HG03025 (cell line): ENCODE measurements around the gene PSMB5.
"Not testable (repeated sequence)": the region's sequence is repeated elsewhere in the genome, so short reads cannot be mapped to it uniquely, and the experiment has no call there.

Experiments
- ATAC-seq: cut with Tn5 transposase; IDR thresholded peaks from one replicate; pipeline ENCODE4 v1.9.1; 2021; ENCODE audit warnings: mild to moderate bottlenecking, moderate library complexity; ENCODE audit not compliant: unreplicated experiment, low FRiP score

PSMB5 gene

GRCh38 chr14:23020143-23021128 is 14.3 kb downstream of the PSMB5 start:
- ATAC-seq = no peak

GRCh38 chr14:23018107-23018506 is 16.6 kb downstream of the PSMB5 start:
- ATAC-seq = no peak

DNA sequence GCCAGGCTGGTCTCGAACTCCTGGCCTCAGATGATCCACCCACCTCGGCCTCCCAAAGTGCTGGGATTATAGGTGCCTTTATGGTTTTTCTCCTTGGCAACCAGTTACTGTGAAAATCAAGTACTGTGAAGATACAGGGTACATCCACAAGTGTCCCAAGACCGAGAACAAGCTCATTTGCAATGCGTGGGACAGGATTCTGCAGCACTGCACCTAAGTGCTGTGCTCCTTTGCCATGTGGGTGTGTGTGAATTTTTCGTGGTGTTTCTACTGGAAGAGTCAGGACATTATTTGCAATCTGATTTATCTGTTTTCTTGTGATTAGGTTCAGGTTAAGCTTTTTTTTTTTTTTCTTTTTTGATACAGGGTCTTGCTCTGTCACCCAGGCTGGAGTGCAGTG is 17.6 kb downstream of the PSMB5 start:
- no peak for ATAC-seq

GRCh38 chr14:23015618-23016017 is 19.1 kb downstream of the PSMB5 start:
- no peak for ATAC-seq

DNA sequence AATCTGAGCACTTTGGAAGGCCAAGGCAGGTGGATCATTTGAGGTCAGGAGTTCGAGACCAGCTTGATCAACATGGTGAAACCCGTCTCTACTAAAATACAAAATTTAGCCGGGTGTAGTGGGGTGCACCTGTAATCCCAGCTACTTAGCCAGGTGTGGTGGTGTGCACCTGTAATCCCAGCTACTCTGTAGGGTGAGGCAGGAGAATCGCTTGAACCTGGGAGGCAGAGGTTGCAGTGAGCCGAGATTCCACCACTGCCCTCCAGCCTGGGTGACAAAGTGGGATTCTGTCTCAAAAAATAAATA is 21.0 kb downstream of the PSMB5 start:
- not testable (repeated sequence) for ATAC-seq

DNA sequence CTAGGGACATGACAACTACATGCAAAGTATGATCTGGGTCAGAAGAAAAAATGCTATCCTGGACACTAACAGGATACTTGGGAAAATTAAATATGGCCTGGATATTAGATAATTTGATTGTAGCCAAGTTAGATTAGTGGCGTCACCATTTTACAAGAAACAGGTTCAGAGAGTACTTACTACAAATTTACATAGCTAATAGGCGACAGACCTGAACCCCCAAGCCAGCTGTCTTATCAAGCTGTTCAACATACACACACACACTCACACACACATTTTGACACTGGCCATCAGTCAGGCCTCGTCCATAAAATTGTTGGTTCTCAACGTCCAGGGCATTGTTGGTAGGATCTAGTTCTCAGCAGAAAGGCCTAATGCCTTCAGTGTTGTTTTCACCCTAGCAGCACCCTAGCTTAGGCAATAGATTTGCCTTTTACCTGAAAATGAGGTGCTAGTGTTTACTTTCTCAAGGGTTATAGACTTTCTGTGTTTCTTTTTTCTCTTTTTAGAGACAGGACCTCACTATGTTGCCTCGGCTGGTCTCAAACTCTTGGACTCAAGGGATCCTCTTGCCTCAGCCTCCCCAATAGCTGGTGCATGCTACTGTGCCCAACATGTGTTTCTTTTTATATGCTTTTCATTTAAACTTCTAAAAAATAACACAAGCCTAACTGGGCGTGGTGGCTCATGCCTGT is 21.5 kb downstream of the PSMB5 start:
- no peak for ATAC-seq

DNA sequence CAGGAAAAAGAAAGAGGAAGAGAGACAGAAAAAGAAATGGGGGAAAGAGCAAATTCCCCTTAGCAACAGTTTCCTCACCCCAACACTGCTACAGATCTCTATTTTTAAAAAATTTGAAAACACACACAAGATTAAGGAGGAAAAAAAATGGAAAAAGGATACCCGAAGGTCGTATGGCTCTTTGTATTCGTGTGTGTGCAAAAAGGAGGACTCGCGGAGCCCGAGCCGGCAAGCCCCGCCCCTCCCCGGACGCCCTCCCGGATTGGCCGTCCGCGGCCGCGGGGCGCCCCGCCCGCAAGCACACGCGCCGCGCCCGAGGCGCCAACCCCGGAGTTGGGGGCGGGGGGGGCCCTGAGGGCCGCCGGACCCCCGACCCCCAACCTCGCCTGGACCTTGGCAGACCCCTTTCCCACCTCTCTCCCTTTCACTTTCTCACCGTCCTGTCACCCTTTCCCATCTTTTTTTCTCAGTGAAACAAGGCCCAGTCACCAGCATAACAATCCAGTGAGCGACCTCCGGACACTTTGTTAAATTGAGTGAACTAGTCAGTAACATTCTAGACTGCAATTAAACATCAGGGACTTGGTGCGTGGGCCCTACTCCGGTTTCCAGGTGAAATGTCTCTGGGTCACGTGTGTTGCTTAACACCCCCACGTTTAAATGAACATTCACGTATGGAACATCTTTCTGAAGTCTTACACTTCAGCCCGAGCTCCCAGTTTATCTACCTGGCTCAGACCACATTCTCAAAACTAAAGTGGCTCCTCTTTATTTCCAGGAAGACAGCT is 24.6 kb downstream of the PSMB5 start, which contains the start of gene C14orf93:
Gene C14orf93, minus strand, starts transcription at position 205 of the 788 bp plus-strand sequence. CDS start 11,120 bp downstream, outside the sequence.
- ATAC-seq = peak; percentile 32

DNA sequence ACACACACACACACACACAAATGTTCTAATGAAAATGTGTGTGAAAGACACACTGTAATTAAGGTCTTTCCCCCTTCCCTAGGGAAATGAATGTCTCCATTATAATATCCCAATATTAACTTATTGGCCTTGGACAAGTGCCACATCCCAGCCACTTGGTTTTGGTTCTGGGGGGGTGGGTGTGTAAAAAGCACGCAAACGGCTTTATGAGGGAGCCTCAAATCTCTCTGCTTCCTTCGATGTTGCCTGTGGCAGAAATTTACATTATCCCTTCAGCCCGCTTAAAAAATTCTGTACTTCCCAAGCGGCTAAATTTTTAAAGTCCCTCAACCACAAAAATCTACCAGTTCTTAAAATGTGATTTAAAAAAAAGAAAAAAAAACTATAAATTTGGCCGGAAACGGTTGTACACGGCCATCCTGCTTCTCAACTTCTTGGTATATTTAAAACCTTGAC is 25.2 kb downstream of the PSMB5 start:
- no peak for ATAC-seq

DNA sequence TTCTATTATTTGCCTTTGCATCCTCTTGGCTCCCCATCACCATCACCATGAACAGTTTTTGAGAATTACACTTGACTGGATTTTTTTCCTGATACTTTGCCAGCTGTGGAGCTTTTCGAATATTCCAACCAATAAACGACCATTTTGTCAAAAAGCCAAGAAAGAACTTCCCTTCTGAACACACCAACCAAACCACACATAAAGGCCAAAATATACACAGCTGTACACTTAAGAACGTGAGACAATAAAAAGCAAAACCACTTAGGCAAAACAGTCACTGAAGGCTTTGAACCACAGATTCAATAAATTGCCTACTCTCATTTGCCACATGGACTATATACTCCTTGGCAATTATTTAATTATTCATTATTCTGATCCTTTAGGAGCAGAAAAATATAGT is 25.9 kb downstream of the PSMB5 start:
- no peak for ATAC-seq

- peak; percentile 88 for ATAC-seq
These were observed 27.9 kb downstream of the PSMB5 start for GRCh38 chr14:23006544-23007419.

DNA sequence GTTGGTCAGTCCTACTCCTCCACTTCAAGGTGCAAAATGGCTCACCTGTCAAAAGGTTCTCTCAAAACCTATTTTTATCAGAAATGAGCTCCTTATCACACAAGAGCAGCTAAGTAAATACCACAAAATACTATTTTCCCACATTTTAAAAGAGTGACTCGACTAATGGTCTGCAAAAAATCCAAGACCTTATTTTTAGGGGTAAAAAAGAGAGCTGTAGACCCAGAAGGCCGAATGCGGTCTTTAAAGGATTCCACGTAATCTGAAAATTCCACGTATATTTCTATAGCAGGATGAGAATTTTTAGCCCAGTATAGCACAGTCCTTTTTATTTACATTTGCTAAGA is 28.5 kb downstream of the PSMB5 start:
- ATAC-seq = no peak

- no peak for ATAC-seq
These were observed 29.1 kb downstream of the PSMB5 start for GRCh38 chr14:23005451-23006187.

DNA sequence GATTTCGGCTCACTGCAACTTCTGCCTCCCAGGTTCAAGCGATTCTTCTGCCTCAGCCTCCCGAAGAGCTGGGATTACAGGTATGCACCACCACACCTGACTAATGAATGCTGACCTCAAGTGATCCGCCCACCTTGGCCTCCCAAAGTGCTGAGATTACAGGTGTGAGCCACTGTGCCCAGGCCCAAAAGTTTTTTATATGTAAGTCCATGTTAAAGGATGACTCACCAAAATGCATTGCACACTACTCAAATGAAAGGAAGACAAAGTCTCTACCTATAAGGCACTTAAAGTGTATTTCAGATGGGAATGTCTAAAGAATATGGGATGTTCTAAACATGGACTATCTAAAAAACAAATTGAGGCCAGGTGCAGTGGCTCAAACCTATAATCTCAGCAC is 30.4 kb downstream of the PSMB5 start:
- not testable (repeated sequence) for ATAC-seq

DNA sequence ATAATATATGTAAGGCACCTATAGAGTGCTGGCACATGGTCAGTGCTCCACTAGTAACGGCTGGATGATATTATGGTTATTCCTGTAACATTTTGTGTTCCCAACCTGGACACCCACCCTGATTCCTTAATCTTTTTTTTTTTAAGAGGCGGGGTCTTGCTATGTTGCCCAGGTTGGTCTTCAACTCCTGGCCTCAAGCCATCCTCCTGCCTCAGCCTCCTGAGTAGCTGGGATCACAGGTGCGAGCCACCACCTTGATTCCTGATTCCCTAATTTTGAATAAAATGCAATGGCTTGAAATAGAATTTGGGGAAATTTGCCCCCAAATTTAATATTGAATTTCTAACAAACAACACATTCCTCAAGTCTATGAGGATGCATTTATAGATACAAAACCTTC is 32.1 kb downstream of the PSMB5 start:
- no peak for ATAC-seq

DNA sequence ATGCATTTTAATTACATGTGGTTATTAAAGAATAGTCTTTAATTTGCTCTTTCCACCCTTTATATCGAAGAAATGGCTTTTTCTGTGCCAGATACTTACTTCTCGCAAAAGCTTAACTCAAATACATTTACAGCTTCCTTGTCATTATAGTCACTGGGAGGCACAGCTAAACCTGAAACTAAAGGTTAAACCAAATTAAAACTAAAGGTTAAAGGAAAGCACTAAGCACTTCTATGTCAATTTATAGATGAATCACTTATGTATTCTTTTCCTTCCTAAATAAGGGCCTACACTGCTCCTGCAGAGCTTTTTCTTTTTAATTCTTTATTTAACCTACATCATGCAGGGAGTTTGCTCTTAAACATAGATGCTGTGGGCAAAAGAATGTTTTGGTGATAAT is 33.8 kb downstream of the PSMB5 start:
- no peak for ATAC-seq

- ATAC-seq = no peak
These were observed 36.2 kb downstream of the PSMB5 start for GRCh38 chr14:22998329-22999012.

- no peak for ATAC-seq
These were observed 36.9 kb downstream of the PSMB5 start for GRCh38 chr14:22997676-22998323.
